WTC11 (cell line): ENCODE data around the gene SQOR. TPM values are rescaled to one million over a fixed set of nuclear protein-coding genes. Genes with fewer than 3 reads are reported as not detected.
A peak's percentile ranks its signal among the peaks of the same experiment; 100 is the strongest.

ENCODE experiments used
- ATAC-seq: fragments of 200-7000 bp; cut with Tn5 transposase; 2 replicates; pipeline ENCODE4 v1.10.0; 2021; ENCODE audit warnings: mild to moderate bottlenecking, moderate library complexity
- CTCF ChIA-PET: fragments of 300-600 bp; sonication (Branson Sonifier 250); formaldehyde crosslinking; loops from one replicate; lab custom pipeline; 2021; ENCODE audit warnings: antibody characterized with exemption; lab: Charles Lee
- POLR2A ChIA-PET: fragments of 350-600 bp; sonication (Branson Sonifier 250); formaldehyde crosslinking; loops from one replicate; lab custom pipeline; 2021; ENCODE audit warnings: antibody characterized with exemption; lab: Charles Lee
- DNase-seq: peaks from one replicate; pipeline ENCODE4 v3.0.0; 2021; ENCODE audit warnings: low spot score
- H3K27ac Mint-ChIP-seq: 2 replicates; pipeline ENCODE4 v1.8.0; 2021; ENCODE audit warnings: mixed read lengths
- H3K27me3 Mint-ChIP-seq: 2 replicates; pipeline ENCODE4 v1.8.0; 2021; ENCODE audit warnings: low read depth, mild to moderate bottlenecking, moderate library complexity, mixed read lengths
- H3K36me3 Mint-ChIP-seq: 2 replicates; pipeline ENCODE4 v1.8.0; 2021; ENCODE audit warnings: mixed read lengths
- H3K4me1 Mint-ChIP-seq: 2 replicates; pipeline ENCODE4 v1.8.0; 2022; ENCODE audit warnings: mixed read lengths
- H3K4me3 Mint-ChIP-seq: 2 replicates; pipeline ENCODE4 v1.8.0; 2021; ENCODE audit warnings: mild to moderate bottlenecking, moderate library complexity, mixed read lengths
- H3K9me3 Mint-ChIP-seq: 2 replicates; pipeline ENCODE4 v1.8.0; 2021; ENCODE audit warnings: mixed read lengths
- CTCF ChIP-seq: fragments of 200-600 bp; IDR thresholded peaks from 2 replicates; pipeline ENCODE4 v1.8.0; 2022; ENCODE audit warnings: antibody characterized with exemption
- ERG ChIP-seq: fragments of 250-450 bp; sonication (Bioruptor Pico); IDR thresholded peaks from 2 replicates; pipeline ENCODE4 v1.8.0; 2021; ENCODE audit warnings: mild to moderate bottlenecking
- ETV6 ChIP-seq: sonication (generic); formaldehyde crosslinking; IDR thresholded peaks from 2 replicates; pipeline ENCODE4 v1.8.1; 2022; ENCODE audit warnings: mild to moderate bottlenecking, missing genetic modification reagents
- FOXP4 ChIP-seq: sonication (generic); formaldehyde crosslinking; IDR thresholded peaks from 2 replicates; pipeline ENCODE4 v1.8.0; 2022; ENCODE audit warnings: mild to moderate bottlenecking, missing genetic modification reagents
- KAT7 ChIP-seq: sonication (generic); formaldehyde crosslinking; IDR thresholded peaks from 2 replicates; pipeline ENCODE4 v1.8.1; 2023; ENCODE audit warnings: missing genetic modification reagents, mild to moderate bottlenecking, borderline replicate concordance
- NR1H2 ChIP-seq: sonication (generic); formaldehyde crosslinking; IDR thresholded peaks from 2 replicates; pipeline ENCODE4 v1.9.0; 2021; ENCODE audit warnings: mild to moderate bottlenecking, moderate library complexity, missing genetic modification reagents
- NR3C1 ChIP-seq: sonication (generic); formaldehyde crosslinking; conservative IDR thresholded peaks from 2 replicates; pipeline ENCODE4 v1.8.1; 2023; ENCODE audit warnings: low read depth, mild to moderate bottlenecking, missing genetic modification reagents
- RELA ChIP-seq: sonication (generic); formaldehyde crosslinking; IDR thresholded peaks from 2 replicates; pipeline ENCODE4 v1.8.1; 2022; ENCODE audit warnings: missing genetic modification reagents, mild to moderate bottlenecking, borderline replicate concordance
- ZBTB21 ChIP-seq: sonication (generic); formaldehyde crosslinking; IDR thresholded peaks from 2 replicates; pipeline ENCODE4 v1.8.1; 2023; ENCODE audit warnings: mild to moderate bottlenecking, missing genetic modification reagents, borderline replicate concordance
- ZNF423 ChIP-seq: fragments of 250-450 bp; sonication (Bioruptor Pico); IDR thresholded peaks from 2 replicates; pipeline ENCODE4 v2.1.2; 2022; ENCODE audit warnings: mild to moderate bottlenecking, moderate library complexity
- ZNF532 ChIP-seq: fragments of 250-450 bp; sonication (Bioruptor Pico); IDR thresholded peaks from 2 replicates; pipeline ENCODE4 v1.9.0; 2021; ENCODE audit warnings: mild to moderate bottlenecking, borderline replicate concordance
- ZSCAN18 ChIP-seq: fragments of 250-450 bp; sonication (Bioruptor Pico); IDR thresholded peaks from 2 replicates; pipeline ENCODE4 v2.1.2; 2022; ENCODE audit warnings: mild to moderate bottlenecking, moderate library complexity
- total RNA-seq: library from RNA; stranded (reverse); gene quantifications from 3 replicates; pipeline ENCODE4 v1.2.3, GENCODE V29; 2021
- TF ChIP-seq, protein P1 (sequence below): sonication (generic); formaldehyde crosslinking; IDR thresholded peaks from 2 replicates; pipeline ENCODE4 v1.8.0; 2023; ENCODE audit warnings: missing genetic modification reagents, mild to moderate bottlenecking, borderline replicate concordance
- TF ChIP-seq, protein P2 (sequence below): sonication (generic); formaldehyde crosslinking; IDR thresholded peaks from 2 replicates; pipeline ENCODE4 v1.8.0; 2022; ENCODE audit warnings: mild to moderate bottlenecking, missing genetic modification reagents
- TF ChIP-seq, protein P3 (sequence below): sonication (generic); formaldehyde crosslinking; IDR thresholded peaks from 2 replicates; pipeline ENCODE4 v1.8.1; 2022; ENCODE audit warnings: low read depth, missing genetic modification reagents, borderline replicate concordance

The SQOR gene
- total RNA-seq, 1 experiment from 2014 or later: 0.72 TPM

GRCh38 chr15:45585069-45585791, 49.6 kb upstream of the SQOR start (continued):
- TF ChIP-seq, protein P1, sequence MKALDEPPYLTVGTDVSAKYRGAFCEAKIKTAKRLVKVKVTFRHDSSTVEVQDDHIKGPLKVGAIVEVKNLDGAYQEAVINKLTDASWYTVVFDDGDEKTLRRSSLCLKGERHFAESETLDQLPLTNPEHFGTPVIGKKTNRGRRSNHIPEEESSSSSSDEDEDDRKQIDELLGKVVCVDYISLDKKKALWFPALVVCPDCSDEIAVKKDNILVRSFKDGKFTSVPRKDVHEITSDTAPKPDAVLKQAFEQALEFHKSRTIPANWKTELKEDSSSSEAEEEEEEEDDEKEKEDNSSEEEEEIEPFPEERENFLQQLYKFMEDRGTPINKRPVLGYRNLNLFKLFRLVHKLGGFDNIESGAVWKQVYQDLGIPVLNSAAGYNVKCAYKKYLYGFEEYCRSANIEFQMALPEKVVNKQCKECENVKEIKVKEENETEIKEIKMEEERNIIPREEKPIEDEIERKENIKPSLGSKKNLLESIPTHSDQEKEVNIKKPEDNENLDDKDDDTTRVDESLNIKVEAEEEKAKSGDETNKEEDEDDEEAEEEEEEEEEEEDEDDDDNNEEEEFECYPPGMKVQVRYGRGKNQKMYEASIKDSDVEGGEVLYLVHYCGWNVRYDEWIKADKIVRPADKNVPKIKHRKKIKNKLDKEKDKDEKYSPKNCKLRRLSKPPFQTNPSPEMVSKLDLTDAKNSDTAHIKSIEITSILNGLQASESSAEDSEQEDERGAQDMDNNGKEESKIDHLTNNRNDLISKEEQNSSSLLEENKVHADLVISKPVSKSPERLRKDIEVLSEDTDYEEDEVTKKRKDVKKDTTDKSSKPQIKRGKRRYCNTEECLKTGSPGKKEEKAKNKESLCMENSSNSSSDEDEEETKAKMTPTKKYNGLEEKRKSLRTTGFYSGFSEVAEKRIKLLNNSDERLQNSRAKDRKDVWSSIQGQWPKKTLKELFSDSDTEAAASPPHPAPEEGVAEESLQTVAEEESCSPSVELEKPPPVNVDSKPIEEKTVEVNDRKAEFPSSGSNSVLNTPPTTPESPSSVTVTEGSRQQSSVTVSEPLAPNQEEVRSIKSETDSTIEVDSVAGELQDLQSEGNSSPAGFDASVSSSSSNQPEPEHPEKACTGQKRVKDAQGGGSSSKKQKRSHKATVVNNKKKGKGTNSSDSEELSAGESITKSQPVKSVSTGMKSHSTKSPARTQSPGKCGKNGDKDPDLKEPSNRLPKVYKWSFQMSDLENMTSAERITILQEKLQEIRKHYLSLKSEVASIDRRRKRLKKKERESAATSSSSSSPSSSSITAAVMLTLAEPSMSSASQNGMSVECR (CRISPR knock-in tag): no peak
- TF ChIP-seq NR1H2 (CRISPR knock-in tag) (no peak), ZNF423 (CRISPR knock-in tag) (no peak), ERG (CRISPR knock-in tag) (no peak), ZBTB21 (CRISPR knock-in tag) (no peak), NR3C1 (CRISPR knock-in tag) (no peak), FOXP4 (CRISPR knock-in tag) (no peak), CTCF (no peak)

GRCh38 chr15:45586125-45586524, 48.7 kb upstream of the SQOR start:
- peak overlapping the region; percentile 100 for H3K27ac Mint-ChIP-seq
- peak overlapping the region; percentile 98 for H3K4me3 Mint-ChIP-seq
- DNase-seq (no peak), ATAC-seq (no peak)
- H3K9me3 Mint-ChIP-seq: no peaks in the 10 kb centered on the region
- H3K4me1 Mint-ChIP-seq: peaks cover 19% of the 10 kb centered on the region
- ChIA-PET CTCF (interaction anchor here (1.0 to 4.5 kb wide), 6 partner anchors 12 to 184 kb away, joined by 3 to 55 read pairs (median 5); partner anchors contain the start of gene SQOR), POLR2A (interaction anchor here (2.4 to 3.4 kb wide), 2 partner anchors 12 to 184 kb away, joined by 11 to 24 read pairs; a partner anchor contains a TSS)
- no peaks in the 10 kb centered on the region for H3K36me3 Mint-ChIP-seq
- H3K27me3 Mint-ChIP-seq: peaks cover 14% of the 10 kb centered on the region
- TF ChIP-seq, protein P2, sequence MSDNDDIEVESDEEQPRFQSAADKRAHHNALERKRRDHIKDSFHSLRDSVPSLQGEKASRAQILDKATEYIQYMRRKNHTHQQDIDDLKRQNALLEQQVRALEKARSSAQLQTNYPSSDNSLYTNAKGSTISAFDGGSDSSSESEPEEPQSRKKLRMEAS (CRISPR knock-in tag): no peak
- TF ChIP-seq, protein P3, sequence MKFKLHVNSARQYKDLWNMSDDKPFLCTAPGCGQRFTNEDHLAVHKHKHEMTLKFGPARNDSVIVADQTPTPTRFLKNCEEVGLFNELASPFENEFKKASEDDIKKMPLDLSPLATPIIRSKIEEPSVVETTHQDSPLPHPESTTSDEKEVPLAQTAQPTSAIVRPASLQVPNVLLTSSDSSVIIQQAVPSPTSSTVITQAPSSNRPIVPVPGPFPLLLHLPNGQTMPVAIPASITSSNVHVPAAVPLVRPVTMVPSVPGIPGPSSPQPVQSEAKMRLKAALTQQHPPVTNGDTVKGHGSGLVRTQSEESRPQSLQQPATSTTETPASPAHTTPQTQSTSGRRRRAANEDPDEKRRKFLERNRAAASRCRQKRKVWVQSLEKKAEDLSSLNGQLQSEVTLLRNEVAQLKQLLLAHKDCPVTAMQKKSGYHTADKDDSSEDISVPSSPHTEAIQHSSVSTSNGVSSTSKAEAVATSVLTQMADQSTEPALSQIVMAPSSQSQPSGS (CRISPR knock-in tag): no peak
- no peak for TF ChIP-seq KAT7
- TF ChIP-seq NR3C1 (CRISPR knock-in tag): no peak
- TF ChIP-seq ZSCAN18 (CRISPR knock-in tag): no peak
- TF ChIP-seq ETV6 (CRISPR knock-in tag): no peak
- TF ChIP-seq RELA (CRISPR knock-in tag): no peak
- TF ChIP-seq ZNF532 (CRISPR knock-in tag): no peak
